DOHH2 (cell line): Measurements from ENCODE around the gene VIL1.

Source experiments
- CTCF ChIP-seq: fragments of 200-600 bp; sonication (generic); IDR thresholded peaks from one replicate; pipeline ENCODE4 v1.5.1; 2014; ENCODE audit warnings: antibody characterized with exemption, mild to moderate bottlenecking, low read depth, low read length; ENCODE audit not compliant: poor library complexity, severe bottlenecking
- EZH2phosphoT487 ChIP-seq: fragments of 200-600 bp; sonication (generic); IDR thresholded peaks from 2 replicates; pipeline ENCODE4 v1.6.1; 2017; ENCODE audit warnings: borderline replicate concordance, mild to moderate bottlenecking, antibody characterized with exemption, low read length, moderate library complexity, mixed read lengths

GRCh38 chr2:218501665-218502064 lies 82.7 kb downstream of the VIL1 start:
- TF ChIP-seq CTCF (no peak), EZH2phosphoT487 (no peak)
